Measurements from ENCODE around the gene DUSP12.
"Not testable (repeated sequence)": the region's sequence is repeated elsewhere in the genome, so short reads cannot be mapped to it uniquely, and the experiment has no call there.

DUSP12 gene

GRCh38 chr1:161720956-161721737, 28.4 kb upstream of the DUSP12 start, which contains the start of gene FCRLB:
FCRLB (plus strand) TSS chr1:161721544; CDS start chr1:161722673, 1,129 bp downstream.
- no peak for TF ChIP-seq MYC (IDR thresholded peaks at IDR 0.05; ENCODE audit: low read depth, low read length)
- no peak for TF ChIP-seq MAX (IDR thresholded peaks at IDR 0.05; ENCODE audit: low read depth, low read length)
- no peak for TF ChIP-seq CTCF (IDR thresholded peaks at IDR 0.05; ENCODE audit: low read depth, low read length)
- TF ChIP-seq POLR2A (IDR thresholded peaks at IDR 0.05; ENCODE audit: extremely low read depth, insufficient read length): no peak
- DNase-seq (ENCODE audit: low read depth): peak; percentile 44
- H3K4me3 ChIP-seq (ENCODE audit: low read depth, low read length): no peak within 1 kb of the TSS

DNA sequence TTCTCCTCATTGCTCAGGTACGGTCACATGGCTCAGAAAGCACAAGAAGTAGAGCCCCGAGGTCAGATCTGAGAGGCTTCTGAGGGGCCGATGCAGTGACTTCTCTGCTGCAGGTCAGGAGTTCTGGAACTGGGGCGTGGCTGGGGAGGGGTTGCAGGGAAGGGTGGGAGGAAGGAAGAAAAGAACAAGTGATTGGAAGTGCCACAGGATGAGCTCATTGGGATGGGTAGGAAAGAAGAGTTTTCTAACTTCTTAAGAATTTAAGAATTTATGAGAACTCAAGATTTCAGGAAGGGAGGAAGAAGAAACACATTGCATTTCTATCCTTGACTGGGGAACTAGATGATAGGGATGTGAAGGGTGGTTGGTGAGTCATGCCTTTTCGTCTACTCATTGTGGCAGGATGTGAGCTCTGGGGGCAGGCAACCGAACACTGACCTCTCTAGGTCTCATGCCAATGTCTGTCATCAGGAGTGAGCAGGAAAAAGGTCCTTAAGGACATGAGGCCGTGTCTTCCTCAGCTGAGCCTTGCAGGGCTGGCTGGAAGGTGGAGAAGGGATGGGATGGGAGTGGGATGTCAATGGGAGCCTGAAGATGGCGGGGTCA, 27.7 kb upstream of the DUSP12 start:
- no peak for TF ChIP-seq CTCF (IDR thresholded peaks at IDR 0.05; ENCODE audit: low read depth, low read length)
- TF ChIP-seq MAX (IDR thresholded peaks at IDR 0.05; ENCODE audit: low read depth, low read length): peak; percentile 27; the same call in 1 of the 2 replicates
- peak; percentile 61; the same call in 1 of the 2 replicates for TF ChIP-seq MYC (IDR thresholded peaks at IDR 0.05; ENCODE audit: low read depth, low read length)
- TF ChIP-seq POLR2A (IDR thresholded peaks at IDR 0.05; ENCODE audit: extremely low read depth, insufficient read length): no peak
- DNase-seq (ENCODE audit: low read depth): peak; percentile 91
- H3K4me3 ChIP-seq (ENCODE audit: low read depth, low read length): no peak overlapping the region

GRCh38 chr1:161722406-161722805, 27.2 kb upstream of the DUSP12 start:
- DNase-seq (ENCODE audit: low read depth): no peak
- H3K4me3 ChIP-seq (ENCODE audit: low read depth, low read length): no peak overlapping the region
- TF ChIP-seq POLR2A (IDR thresholded peaks at IDR 0.05; ENCODE audit: extremely low read depth, insufficient read length) (no peak), MYC (IDR thresholded peaks at IDR 0.05; ENCODE audit: low read depth, low read length) (no peak), CTCF (IDR thresholded peaks at IDR 0.05; ENCODE audit: low read depth, low read length) (no peak), MAX (IDR thresholded peaks at IDR 0.05; ENCODE audit: low read depth, low read length) (no peak)

DNA sequence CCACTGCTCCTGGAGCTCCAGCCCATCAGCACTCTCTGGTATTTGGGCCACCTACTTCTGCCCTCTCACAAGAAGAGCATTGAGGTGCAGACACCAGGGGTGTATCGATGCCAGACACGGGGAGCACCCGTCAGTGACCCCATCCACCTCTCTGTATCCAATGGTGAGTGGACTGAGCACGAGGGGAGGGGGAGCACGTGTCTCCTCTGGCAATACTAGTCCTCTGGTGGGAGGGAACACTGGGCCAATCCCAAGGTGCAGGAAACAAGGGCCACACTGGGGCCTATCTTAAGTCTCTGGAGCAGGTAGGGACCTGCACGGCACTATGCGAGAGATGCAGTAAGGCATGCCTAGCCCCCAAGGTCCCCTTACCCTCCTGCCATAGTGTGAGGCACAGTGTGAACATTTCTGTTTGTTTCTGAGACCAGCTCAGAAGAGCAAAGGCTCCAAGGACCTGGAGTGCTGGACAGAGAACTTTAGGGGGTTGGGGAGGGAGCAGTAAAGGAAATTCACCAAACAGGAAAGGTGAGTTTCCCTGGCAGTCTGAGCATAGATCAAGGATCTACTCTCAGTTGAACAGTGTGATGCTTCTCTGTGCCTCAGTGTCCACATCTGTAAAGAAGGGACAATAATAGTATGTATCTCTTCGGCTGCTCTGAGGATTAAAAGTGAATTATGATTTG, 26.0 kb upstream of the DUSP12 start:
- TF ChIP-seq POLR2A (IDR thresholded peaks at IDR 0.05; ENCODE audit: extremely low read depth, insufficient read length) (no peak), MYC (IDR thresholded peaks at IDR 0.05; ENCODE audit: low read depth, low read length) (no peak), CTCF (IDR thresholded peaks at IDR 0.05; ENCODE audit: low read depth, low read length) (no peak), MAX (IDR thresholded peaks at IDR 0.05; ENCODE audit: low read depth, low read length) (no peak)

DNA sequence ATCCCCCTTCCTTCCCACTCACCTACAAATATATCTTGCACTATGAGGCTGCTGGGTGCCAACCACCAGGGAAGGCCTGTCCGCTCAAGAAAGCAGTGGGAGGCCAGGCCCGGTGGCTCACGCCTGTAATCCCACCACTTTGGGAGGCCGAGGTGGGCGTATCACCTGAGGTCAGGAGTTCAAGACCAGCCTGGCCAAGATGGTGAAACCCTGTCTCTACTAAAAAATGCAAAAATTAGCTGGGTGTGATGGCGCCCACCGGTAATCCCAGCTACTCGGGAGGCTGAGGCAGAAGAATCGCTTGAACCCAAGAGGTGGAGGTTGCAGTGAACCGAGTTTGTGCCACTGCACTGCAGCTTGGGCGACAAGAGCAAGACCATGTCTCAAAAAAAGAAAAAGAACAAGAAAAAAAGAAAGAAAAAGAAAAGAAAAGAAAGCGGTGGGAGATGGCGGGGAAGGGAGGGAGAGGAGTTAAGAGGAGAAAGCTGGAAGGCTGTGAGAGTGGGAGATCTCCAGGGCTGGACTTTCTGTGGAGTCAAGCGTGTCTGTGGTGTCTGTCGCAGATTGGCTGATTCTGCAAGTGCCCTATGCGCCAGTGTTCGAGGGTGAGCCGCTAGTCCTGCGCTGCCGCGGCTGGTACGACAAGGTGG, 24.2 kb upstream of the DUSP12 start:
- peak overlapping the region; percentile 73 for H3K4me3 ChIP-seq (ENCODE audit: low read depth, low read length)
- DNase-seq (ENCODE audit: low read depth): not testable (repeated sequence)

More for the DNA sequence above, 26.0 kb upstream of the DUSP12 start:
- no peak overlapping the region for H3K4me3 ChIP-seq (ENCODE audit: low read depth, low read length)
- DNase-seq (ENCODE audit: low read depth): no peak
